Heart right ventricle (tissue), 16 donors: Measurements from ENCODE around the gene ACVR1B. TPM values are rescaled to one million over a fixed set of nuclear protein-coding genes. Genes with fewer than 3 reads are reported as not detected.

ENCODE experiments used
- ATAC-seq, 8 donors: fragments of 200-7000 bp; cut with Tn5 transposase; one replicate each; pipeline ENCODE4 v1.9.1; 2020; ENCODE audit warnings: mild to moderate bottlenecking in 8 of 8, moderate library complexity in 8 of 8, moderate number of reproducible peaks in 1 of 8
- DNase-seq, 2 donors: peaks; one replicate each; pipeline ENCODE4 v3.0.0-alpha.2; 2020
- H3K27ac ChIP-seq, 10 donors: fragments of 200-600 bp; sonication (generic) in 2 of 10; one replicate each; pipeline versions ENCODE4 v1.5.0 to v1.8.0; 2020 to 2022; ENCODE audit warnings: mild to moderate bottlenecking in 3 of 10
- H3K27me3 ChIP-seq, 7 donors: fragments of 200-600 bp; one replicate each; pipeline ENCODE4 v1.8.0; 2021 to 2022; ENCODE audit warnings: mild to moderate bottlenecking in 2 of 7
- H3K36me3 ChIP-seq, 9 donors: fragments of 200-600 bp; sonication (generic) in 1 of 9; one replicate each; pipeline versions ENCODE4 v1.5.0 to v1.8.0; 2020 to 2022; ENCODE audit warnings: mild to moderate bottlenecking in 2 of 9
- H3K4me1 ChIP-seq, 9 donors: fragments of 200-600 bp; sonication (generic) in 1 of 9; one replicate each; pipeline versions ENCODE4 v1.5.0 to v1.8.0; 2020 to 2022; ENCODE audit warnings: mild to moderate bottlenecking in 4 of 9
- H3K4me3 ChIP-seq, 10 donors: fragments of 200-600 bp; sonication (generic) in 2 of 10; one replicate each; pipeline versions ENCODE4 v1.5.0 to v1.8.0; 2020 to 2022; ENCODE audit warnings: mild to moderate bottlenecking in 7 of 10, moderate library complexity in 2 of 10
- H3K9me3 ChIP-seq, 11 donors: fragments of 200-600 bp in 10 of 11; sonication (generic) in 2 of 11; one replicate each; pipeline versions ENCODE4 v1.5.0 to v1.8.0; 2013 to 2022; ENCODE audit warnings: mild to moderate bottlenecking in 2 of 11, control low read depth in 1 of 11, moderate library complexity in 1 of 11
- WGBS, 2 donors: extraction: QIAGEN DNeasy Blood & Tissue Kit; methylation state at CpG; one replicate each; pipeline ENCODE4 v1.1.7; 2013; ENCODE audit warnings: inconsistent platforms in 1 of 2; 5-methylcytosine and 5-hydroxymethylcytosine counted together
- intact Hi-C, 10 donors: fragments of 100-400 bp; cut with DNase I; formaldehyde crosslinking; loops; one replicate each; pipeline versions ENCODE4 v1.11.1 to v1.14.2; 2022
- polyA plus RNA-seq, 2 donors: library from polyadenylated mRNA; stranded (reverse); fragments of 200-250 nt; gene quantifications; one replicate each; pipeline ENCODE4 v1.2.3, GENCODE V29; 2013
- total RNA-seq, 10 donors: library from RNA; stranded (reverse); fragmentation: NEBNext Ultra II Directional in 3 of 10; extraction: Animal tissue kit (Norgen Biotek cat#: 25700) in 3 of 10; gene quantifications; one replicate each; pipeline versions ENCODE4 v1.2.1 to v1.2.4, GENCODE V29; 2021 to 2023
- TF ChIP-seq, protein P1 (sequence below), 9 donors: fragments of 200-600 bp; sonication (generic) in 2 of 9; IDR thresholded peaks; one replicate each; pipeline versions ENCODE4 v1.5.0 to v1.8.0; 2021 to 2022; ENCODE audit warnings: antibody characterized with exemption in 9 of 9, mild to moderate bottlenecking in 5 of 9, moderate library complexity in 1 of 9
- donor health status: Arrhythmogenic right ventricular cardiomyopathy.
- donor health status: ischemic (EF 13 %, LVEDD 7.1; RV severe dilation, severe dysfunction).
- donor health status: healthy with polysubstance abuse.
- donor health status: DM: no; HTN: yes; CAD: no.
- donor health status: DM: no; HTN: no; CAD: no.
- donor health status: ischemic (EF 25% LVEDD 6.9; RV normal size, moderate dysfunction).
- donor health status: ischemic (EF 25% LVEDD 5.7; RV mildly dilated, moderate dysfunction).
- donor health status: healthy.
- donor health status: DM: yes; HTN: yes; CAD: no.
- donor health status: Ischemic cardiomyopathy.
- donor health status: ischemic (EF 35%, LVEDD 5.7; RV mildly dilated, moderate dysfunction).
- donor health status: nonischemic (EF 11% LVEDD 7.7; RV severe dilation, severe dysfunction).
- donor health status: DM: yes; HTN: yes; CAD: no.
- donor health status: PGD.
- donor health status: ischemic (EF 29% LVEDD 5.4; RV normal size, mild dysfunction).
- donor health status: nonischemic (EF 23%, LVEDD 6.1; RV moderate dilation, normal function).

ACVR1B gene
- total and polyA plus RNA-seq, 12 donors = 5.8 to 15.5 (median 9.7) TPM

DNA sequence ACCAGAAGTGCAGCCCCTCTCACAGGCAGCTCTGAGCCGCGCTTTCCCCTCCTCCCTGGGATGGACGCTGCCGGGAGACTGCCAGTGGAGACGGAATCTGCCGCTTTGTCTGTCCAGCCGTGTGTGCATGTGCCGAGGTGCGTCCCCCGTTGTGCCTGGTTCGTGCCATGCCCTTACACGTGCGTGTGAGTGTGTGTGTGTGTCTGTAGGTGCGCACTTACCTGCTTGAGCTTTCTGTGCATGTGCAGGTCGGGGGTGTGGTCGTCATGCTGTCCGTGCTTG is 43.0 kb downstream of the ACVR1B start:
- H3K9me3 ChIP-seq = no peaks in the 10 kb centered on the region
- H3K4me3 ChIP-seq = no peak overlapping the region
- 93 to 96% methylated on average over 17 of the region's 17 CpGs for WGBS, 2 donors
- intact Hi-C loops = loop anchor here in 1 of 10 donors (10.0 kb wide), 1 partner anchor 130 kb away; no protein-coding TSS in a partner anchor
- TF ChIP-seq, protein P1, sequence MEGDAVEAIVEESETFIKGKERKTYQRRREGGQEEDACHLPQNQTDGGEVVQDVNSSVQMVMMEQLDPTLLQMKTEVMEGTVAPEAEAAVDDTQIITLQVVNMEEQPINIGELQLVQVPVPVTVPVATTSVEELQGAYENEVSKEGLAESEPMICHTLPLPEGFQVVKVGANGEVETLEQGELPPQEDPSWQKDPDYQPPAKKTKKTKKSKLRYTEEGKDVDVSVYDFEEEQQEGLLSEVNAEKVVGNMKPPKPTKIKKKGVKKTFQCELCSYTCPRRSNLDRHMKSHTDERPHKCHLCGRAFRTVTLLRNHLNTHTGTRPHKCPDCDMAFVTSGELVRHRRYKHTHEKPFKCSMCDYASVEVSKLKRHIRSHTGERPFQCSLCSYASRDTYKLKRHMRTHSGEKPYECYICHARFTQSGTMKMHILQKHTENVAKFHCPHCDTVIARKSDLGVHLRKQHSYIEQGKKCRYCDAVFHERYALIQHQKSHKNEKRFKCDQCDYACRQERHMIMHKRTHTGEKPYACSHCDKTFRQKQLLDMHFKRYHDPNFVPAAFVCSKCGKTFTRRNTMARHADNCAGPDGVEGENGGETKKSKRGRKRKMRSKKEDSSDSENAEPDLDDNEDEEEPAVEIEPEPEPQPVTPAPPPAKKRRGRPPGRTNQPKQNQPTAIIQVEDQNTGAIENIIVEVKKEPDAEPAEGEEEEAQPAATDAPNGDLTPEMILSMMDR (IDR thresholded peaks at IDR 0.05) = no peak
- DNase-seq (no peak), ATAC-seq (no peak)
- no peak overlapping the region for H3K27ac ChIP-seq
- no peaks in the 10 kb centered on the region for H3K27me3 ChIP-seq
- H3K36me3 ChIP-seq = peaks cover 0 to 83% (median 26%) of the 10 kb centered on the region in 9 donors
- H3K4me1 ChIP-seq = peaks cover 0 to 11% (median 0%) of the 10 kb centered on the region in 9 donors

DNA sequence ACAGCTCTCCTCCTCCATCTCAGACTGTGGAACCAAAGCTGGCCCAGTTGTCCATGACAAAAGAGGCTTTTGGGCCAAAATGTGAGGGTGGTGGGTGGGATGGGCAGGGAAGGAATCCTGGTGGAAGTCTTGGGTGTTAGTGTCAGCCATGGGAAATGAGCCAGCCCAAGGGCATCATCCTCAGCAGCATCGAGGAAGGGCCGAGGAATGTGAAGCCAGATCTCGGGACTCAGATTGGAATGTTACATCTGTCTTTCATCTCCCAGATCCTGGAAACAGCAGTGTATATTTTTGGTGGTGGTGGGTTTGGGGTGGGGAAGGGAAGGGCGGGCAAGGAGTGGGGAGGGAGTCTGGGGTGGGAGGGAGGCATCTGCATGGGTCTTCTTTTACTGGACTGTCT is 43.5 kb downstream of the ACVR1B start:
- Histone ChIP-seq H3K36me3 (peaks cover 0 to 85% (median 26%) of the 10 kb centered on the region in 9 donors), H3K27me3 (no peaks in the 10 kb centered on the region), H3K27ac (no peak overlapping the region), H3K4me3 (no peak overlapping the region), H3K9me3 (no peaks in the 10 kb centered on the region), H3K4me1 (peaks cover 0 to 6% (median 0%) of the 10 kb centered on the region in 9 donors)
- intact Hi-C loops = loop anchor here in 2 of 10 donors (5.0 to 10.0 kb wide), 2 partner anchors 122 to 130 kb away; no protein-coding TSS in a partner anchor
- DNase-seq (no peak), ATAC-seq (no peak)
- WGBS, 2 donors = 69 to 83% methylated on average over 4 of the region's 4 CpGs
- TF ChIP-seq, protein P1 (IDR thresholded peaks at IDR 0.05) = no peak

- 90 to 91% methylated on average over 5 of the region's 5 CpGs for WGBS, 2 donors
- Histone ChIP-seq H3K27ac (no peak overlapping the region), H3K4me1 (peaks cover 0 to 3% (median 0%) of the 10 kb centered on the region in 9 donors), H3K4me3 (no peak overlapping the region), H3K9me3 (no peaks in the 10 kb centered on the region), H3K36me3 (peaks cover 0 to 70% (median 17%) of the 10 kb centered on the region in 9 donors), H3K27me3 (no peaks in the 10 kb centered on the region)
- ATAC-seq (no peak), DNase-seq (no peak)
- intact Hi-C loops = loop anchor here in 2 of 10 donors (5.0 to 10.0 kb wide), 2 partner anchors 120 to 128 kb away; no protein-coding TSS in a partner anchor
- TF ChIP-seq, protein P1 (IDR thresholded peaks at IDR 0.05) = no peak
Measured at GRCh38 chr12:51997136-51997535, 45.6 kb downstream of the ACVR1B start.

GRCh38 chr12:52003016-52003550 is 51.6 kb downstream of the ACVR1B start:
- 90 to 92% methylated on average over 8 of the region's 8 CpGs for WGBS, 2 donors
- TF ChIP-seq, protein P1 (IDR thresholded peaks at IDR 0.05) = no peak
- intact Hi-C loops = loop anchor here in 7 of 10 donors (5.0 kb wide), 3 partner anchors 79 to 119 kb away; no protein-coding TSS in a partner anchor

More at GRCh38 chr12:52003016-52003550, 51.6 kb downstream of the ACVR1B start:
- no peak for DNase-seq
- Histone ChIP-seq H3K36me3 (peaks cover 0 to 18% (median 0%) of the 10 kb centered on the region in 9 donors), H3K4me1 (peaks cover 4 to 35% (median 19%) of the 10 kb centered on the region in 9 donors), H3K9me3 (no peaks in the 10 kb centered on the region), H3K27me3 (peaks cover 0 to 30% (median 11%) of the 10 kb centered on the region in 7 donors), H3K4me3 (no peak overlapping the region), H3K27ac (no peak overlapping the region)
- no peak for ATAC-seq
